Measurements from ENCODE around the gene CCDC68.
"Not testable (repeated sequence)": the region's sequence is repeated elsewhere in the genome, so short reads cannot be mapped to it uniquely, and the experiment has no call there.

Gene CCDC68

GRCh38 chr18:54981076-54981475 is 21.8 kb upstream of the CCDC68 start:
- H3K4me3 ChIP-seq (ENCODE audit: control insufficient read depth, low read depth, low read length), result no peak overlapping the region
- DNase-seq (ENCODE audit: low read depth), result no peak
- TF ChIP-seq CTCF (conservative IDR thresholded peaks at IDR 0.05; ENCODE audit: control insufficient read depth, insufficient read depth, low read depth, low read length), result no peak

GRCh38 chr18:54975598-54975997 is 16.3 kb upstream of the CCDC68 start:
- TF ChIP-seq CTCF (conservative IDR thresholded peaks at IDR 0.05; ENCODE audit: control insufficient read depth, insufficient read depth, low read depth, low read length), result no peak
- no peak overlapping the region for H3K4me3 ChIP-seq (ENCODE audit: control insufficient read depth, low read depth, low read length)
- no peak for DNase-seq (ENCODE audit: low read depth)

GRCh38 chr18:54973046-54973445 is 13.8 kb upstream of the CCDC68 start:
- no peak overlapping the region for H3K4me3 ChIP-seq (ENCODE audit: control insufficient read depth, low read depth, low read length)
- no peak for TF ChIP-seq CTCF (conservative IDR thresholded peaks at IDR 0.05; ENCODE audit: control insufficient read depth, insufficient read depth, low read depth, low read length)
- peak; percentile 9 for DNase-seq (ENCODE audit: low read depth)

- TF ChIP-seq CTCF (conservative IDR thresholded peaks at IDR 0.05; ENCODE audit: control insufficient read depth, insufficient read depth, low read depth, low read length), result no peak
- no peak for DNase-seq (ENCODE audit: low read depth)
- no peak overlapping the region for H3K4me3 ChIP-seq (ENCODE audit: control insufficient read depth, low read depth, low read length)
Measured at GRCh38 chr18:54968807-54969206, 9.5 kb upstream of the CCDC68 start.

- DNase-seq (ENCODE audit: low read depth), result peak; percentile 48
Measured at GRCh38 chr18:54968237-54968636, 9.0 kb upstream of the CCDC68 start.

GRCh38 chr18:54967786-54968185 is 8.5 kb upstream of the CCDC68 start:
- no peak overlapping the region for H3K4me3 ChIP-seq (ENCODE audit: control insufficient read depth, low read depth, low read length)
- TF ChIP-seq CTCF (conservative IDR thresholded peaks at IDR 0.05; ENCODE audit: control insufficient read depth, insufficient read depth, low read depth, low read length), result no peak
- no peak for DNase-seq (ENCODE audit: low read depth)

More at GRCh38 chr18:54968237-54968636, 9.0 kb upstream of the CCDC68 start:
- H3K4me3 ChIP-seq (ENCODE audit: control insufficient read depth, low read depth, low read length), result not testable (repeated sequence)

- no peak for DNase-seq (ENCODE audit: low read depth)
- no peak for TF ChIP-seq CTCF (conservative IDR thresholded peaks at IDR 0.05; ENCODE audit: control insufficient read depth, insufficient read depth, low read depth, low read length)
- no peak overlapping the region for H3K4me3 ChIP-seq (ENCODE audit: control insufficient read depth, low read depth, low read length)
Measured at GRCh38 chr18:54964741-54965140, 5.5 kb upstream of the CCDC68 start.
